HG03457 (cell line): ENCODE measurements around the gene PARD3B.

Experiments
- ATAC-seq: cut with Tn5 transposase; IDR thresholded peaks from one replicate; pipeline ENCODE4 v1.9.1; 2021; ENCODE audit warnings: moderate number of reproducible peaks; ENCODE audit not compliant: unreplicated experiment

PARD3B gene

DNA sequence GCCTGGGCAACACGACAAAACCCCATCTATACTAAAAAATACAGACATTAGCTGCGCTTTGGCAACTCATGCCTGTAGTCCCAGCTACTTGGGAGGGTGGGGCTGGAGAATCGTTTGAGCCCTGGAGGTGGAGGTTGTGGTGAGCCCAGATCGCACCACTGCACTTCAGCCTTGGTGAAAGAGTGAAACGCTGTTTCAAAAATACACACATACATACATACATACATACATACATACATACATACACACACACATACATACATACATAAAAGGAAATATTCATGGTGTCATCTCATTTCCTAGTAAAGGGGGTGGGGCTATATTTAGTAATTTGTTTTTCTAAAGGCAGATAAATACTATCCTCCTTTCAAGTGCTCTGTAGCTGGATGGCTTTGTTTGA, 205.1 kb downstream of the PARD3B start:
- no peak for ATAC-seq

DNA sequence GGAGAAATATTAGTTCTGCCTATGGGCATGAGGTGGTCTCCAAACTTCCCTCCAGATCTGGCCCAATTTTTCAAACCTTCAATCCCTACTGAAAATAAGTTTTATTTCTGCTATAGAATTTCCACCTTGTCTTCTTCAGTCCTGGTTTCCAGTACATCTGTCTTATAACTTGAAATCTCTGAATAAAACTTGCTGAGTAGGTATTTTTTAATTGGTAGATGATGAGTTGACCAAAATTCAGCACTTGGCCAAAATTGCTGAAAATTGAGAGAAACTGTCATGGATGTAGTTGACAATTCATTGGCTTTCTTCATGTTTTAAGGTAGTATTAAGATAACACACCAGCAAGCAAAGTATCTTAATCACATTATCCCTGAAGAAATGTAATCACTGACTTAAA, 206.2 kb downstream of the PARD3B start:
- ATAC-seq, result no peak

DNA sequence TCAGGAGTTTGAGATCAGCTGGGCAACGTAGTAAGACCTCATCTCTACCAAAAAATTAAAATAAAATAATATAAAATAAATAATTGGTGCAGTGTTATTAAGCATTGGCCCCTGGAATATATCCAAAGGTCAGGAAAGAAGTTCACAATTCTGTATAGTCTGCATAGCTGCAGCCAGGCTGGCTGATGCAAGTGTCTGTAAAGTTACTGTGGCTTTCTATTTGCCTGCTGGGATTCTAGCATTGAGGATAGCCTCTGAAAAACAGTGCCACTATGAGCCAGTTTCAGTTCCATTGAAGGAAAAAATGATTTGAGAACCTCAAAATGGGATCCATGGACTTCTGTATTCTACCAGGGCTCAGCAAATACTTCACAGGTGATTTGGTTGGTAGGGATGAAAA, 208.6 kb downstream of the PARD3B start:
- no peak for ATAC-seq

DNA sequence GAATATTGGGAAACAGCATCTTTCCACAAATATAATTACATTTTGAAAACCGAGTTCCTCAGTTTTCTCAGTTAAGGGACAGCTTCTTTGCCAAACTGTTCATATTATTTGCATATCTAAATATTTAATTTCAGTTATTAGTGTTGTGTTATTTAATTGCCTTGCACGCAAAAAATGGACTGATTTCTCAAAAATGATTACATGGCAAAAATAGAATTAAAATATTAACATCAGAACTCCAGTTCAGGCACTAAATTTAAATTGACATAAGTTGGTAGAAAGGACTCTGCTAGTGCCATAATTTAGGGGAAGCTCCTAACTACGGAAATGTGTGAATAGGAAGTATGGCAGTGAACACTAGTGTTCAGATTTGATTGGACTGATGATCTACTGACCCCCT, 209.6 kb downstream of the PARD3B start:
- ATAC-seq, result no peak

DNA sequence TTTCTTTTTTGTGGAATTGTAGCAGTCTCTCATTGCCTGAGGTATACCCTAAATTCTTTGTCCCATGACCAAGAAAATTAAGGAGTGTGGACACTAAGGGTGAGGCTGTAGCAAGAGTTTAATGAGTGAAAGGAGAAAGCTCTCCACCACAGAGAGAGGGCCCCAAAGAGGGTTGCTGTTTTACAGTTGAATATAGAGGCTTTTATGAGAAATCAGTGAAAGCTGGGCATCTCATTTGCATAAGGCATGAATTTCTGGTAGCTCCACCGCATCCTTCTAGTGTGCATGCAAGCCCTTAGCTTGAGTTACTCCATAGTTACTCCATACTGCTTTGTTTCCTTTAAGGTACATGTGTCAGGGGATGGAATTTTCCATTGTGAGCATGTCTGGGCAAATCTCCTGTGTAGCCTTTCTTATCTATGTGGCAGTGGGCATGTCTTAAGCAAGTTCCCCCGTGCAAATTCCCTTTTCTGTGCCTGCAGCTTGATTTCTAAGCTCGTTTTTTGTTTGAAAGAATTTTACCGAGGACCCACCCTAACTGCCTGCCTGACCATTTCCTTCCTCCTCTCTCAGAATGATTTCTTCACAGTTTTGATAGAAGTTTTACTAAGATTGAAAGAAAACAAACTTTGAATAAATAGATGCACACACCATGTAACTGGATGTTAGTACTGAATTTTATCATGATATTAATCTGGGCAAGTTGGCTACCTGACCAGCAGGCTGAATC, 218.9 kb downstream of the PARD3B start:
- no peak for ATAC-seq

DNA sequence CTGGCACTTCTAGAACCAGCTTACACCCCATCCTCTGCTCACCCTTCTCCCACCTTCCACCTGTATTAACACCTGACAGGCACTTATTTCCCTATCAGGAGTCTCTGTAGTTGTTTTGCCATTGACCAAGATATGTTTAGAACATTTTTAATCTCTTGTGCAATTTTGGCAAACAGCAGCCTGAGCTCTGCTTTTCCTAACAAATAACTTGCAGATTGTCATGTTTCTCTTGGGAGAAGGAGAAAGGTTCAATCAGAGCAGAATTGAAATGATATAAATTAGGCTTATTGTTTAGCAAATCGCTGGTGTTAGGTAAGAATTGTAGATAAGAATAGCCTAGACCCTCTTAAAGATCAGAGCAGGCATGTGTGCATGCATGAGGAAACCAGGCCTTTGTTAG, 225.5 kb downstream of the PARD3B start:
- no peak for ATAC-seq

DNA sequence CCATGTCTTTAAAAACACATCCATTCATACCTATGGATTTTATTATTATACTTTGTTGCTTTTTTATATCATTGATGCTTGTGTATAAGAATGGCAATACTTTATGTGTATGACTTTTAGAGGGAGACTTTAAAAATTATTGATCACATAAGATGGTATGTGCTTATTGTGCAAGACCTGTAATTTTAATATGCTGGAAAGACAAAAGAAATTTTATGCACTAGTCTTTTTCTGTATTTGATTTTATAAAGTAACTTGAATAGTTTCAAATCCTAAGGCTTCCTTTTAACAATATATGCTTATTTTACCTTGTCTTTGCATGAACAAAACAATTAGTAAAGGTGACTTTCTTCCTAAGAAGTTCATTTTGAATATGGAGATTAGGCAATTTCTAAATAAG, 226.4 kb downstream of the PARD3B start:
- ATAC-seq, result no peak

DNA sequence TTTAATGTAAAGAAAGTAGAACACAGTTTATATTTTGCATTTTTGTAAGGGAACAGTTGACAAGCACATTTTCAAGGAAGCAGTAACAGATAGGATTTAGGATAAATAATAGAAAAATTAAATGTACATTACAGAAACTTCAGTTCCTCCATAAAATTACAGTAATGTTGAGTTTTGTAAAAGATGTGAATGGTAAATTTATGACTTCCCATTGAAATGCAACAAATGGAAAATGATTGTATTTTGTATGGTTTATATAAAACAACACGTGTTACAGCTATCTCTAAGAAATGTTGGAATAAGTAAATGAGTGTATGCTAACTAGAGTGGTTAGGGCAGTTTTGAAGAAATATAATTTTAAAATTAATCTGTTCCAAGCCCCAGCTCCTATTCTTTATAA, 227.3 kb downstream of the PARD3B start:
- ATAC-seq, result no peak

DNA sequence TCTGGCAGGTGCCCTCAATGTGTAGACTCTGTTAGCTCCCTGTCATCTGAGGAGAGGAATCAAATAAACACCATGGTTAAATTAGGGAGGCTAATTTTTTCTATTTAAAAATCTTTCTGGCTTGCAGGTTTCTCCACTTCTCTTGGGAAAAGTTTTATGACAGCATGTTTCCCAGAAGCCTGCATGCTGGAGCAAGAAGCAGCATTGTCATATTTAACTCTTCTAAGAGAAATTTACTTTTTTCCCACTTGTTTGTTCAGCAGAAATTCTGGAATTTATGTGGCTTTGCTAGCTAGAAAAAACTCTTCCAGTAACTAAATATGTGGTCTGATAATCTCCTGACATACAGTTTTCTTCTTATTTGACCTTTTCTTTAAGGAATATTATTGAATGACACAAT, 230.5 kb downstream of the PARD3B start:
- ATAC-seq, result no peak

DNA sequence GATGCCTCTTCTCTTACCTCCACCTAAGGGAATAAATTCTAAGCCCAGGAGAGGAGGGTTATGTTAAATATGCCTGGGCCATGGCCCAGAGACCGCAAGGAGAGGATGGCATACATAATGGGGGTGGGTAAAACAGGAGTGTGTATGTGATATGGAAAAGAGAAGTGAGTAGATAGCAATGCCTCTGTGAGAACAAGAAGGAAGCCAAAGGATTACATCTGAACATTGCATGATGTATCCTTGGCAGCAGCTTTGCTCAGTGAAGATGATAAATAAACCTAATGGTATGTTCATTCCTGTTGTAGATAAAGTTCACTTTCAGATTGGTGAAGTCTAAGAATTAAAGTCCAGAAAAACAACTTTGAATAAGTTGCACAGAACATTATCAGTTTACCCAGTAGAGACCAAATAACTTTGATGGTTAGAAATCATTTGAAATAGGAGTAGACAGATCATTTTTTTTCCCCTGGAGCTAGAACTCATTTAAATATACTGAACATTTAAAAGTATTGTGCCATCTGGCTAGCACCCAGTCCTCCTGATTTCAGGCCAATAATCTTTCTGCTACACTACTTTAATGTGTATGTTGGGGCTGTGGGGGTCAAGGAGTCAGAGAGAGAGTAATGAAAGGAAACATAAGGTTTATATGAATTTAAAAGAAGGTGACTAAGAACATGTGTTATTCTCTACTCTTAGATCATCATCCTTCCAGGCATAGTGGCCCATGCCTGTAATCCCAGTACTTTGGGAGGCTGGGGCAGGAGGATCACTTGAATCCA, 231.7 kb downstream of the PARD3B start:
- no peak for ATAC-seq

DNA sequence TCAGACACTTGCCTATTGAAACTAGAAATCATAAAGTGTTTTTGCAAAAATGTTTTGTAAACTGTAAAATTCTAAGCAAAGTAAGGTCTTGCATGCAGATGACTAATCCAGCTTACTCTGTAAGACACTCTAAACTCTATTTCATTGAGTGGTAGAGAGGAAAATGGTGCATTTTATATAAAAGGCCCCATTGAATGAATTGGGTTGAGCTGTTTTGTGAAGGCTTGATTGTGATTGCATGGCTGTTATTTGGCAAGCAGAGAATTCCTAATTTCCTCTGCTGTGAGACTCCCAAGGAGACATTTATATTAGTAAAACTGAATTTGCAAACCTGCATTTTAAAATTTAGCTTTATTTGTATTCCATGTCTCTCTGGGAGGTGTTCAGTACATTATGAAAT, 234.5 kb downstream of the PARD3B start:
- ATAC-seq, result no peak

DNA sequence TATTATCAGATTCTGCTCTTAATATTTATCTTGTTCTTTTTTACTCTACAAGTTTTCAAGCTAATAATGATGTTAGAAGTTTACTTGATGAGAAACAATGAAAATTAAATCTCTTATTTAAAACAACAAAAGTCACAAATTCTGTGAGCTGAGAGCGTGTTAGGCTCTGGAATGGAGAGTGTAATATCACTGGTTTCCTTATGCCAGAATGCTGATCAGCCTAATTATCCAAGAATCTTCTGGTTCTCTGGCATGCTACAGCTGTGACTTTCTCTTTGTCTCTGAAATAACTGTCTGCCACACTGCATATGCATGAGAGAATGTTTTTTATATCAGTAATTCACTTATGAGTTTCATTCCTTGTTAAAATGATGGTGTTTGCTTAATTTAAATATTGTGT, 236.7 kb downstream of the PARD3B start:
- no peak for ATAC-seq

DNA sequence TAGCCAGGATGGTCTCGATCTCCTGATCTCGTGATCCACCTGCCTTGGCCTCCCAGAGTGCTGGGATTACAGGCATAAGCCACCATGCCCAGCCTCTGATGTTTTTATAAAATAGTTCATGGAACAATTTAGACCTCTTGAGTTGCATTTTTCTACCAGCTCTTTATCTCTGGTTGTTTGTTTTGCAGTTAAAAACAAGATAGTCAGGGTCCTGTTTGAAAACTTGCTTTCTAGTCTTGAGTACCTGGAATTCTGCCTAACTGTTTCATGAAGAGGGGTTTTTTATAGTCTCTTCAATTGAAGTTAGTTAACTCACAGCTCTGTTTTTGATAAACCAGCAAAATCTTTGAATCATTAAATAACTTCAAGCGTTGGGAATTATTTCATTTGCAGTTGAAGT, 244.8 kb downstream of the PARD3B start:
- ATAC-seq, result no peak

DNA sequence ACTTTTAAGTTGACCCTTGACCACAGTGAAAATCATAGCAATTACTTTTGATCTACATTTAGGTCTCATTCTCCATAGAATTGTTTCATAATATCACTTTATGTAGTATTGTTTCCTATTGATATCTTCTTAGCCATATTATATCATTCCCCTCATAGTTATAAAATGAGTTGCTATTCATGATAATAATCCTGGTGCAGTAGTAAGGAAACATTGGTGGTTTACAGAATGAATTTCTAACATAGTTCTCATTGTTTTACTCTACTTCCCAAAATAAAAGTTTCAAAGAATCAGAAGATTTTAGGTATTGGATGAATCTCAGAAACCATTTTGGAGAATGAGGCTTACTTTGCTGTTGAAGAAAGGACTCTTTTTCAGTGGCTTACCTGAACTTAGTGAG, 246.0 kb downstream of the PARD3B start:
- no peak for ATAC-seq

DNA sequence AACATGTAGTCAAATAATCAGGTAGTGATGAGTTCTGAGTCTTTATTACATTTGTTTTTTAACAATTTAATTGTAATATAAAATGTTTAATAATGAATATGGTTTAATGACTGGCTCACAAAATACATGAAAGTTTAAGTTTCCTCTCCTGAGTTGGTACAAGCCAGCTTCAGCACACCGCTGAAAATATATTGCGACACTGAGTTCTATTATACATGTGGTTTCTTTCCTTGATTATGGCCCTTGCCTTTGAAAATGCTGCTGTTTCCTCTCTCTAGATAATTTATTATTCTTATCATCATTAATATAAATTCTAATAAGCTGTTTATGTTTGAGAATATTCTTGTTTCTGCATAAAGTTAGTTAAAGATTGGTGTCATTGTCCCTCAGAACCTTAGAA, 249.3 kb downstream of the PARD3B start:
- ATAC-seq, result no peak

DNA sequence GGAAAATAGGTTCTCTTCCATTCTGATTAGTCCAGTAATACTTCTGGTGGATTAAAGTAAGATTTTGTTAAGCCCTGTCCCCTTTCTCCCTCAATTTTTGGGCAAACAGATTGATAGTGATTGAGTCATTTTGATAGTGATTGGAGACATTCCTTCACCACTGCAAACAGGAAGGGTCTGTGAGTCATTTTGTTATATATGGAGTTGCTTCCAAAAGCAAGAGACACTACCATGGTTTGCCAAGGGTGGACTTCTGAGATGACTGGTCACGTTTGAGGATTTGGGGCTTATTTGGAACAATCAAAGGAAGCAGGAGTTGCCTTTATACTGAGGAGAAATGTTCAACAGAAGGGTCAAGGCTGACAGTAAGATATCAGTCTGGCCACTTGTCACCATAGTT, 249.9 kb downstream of the PARD3B start:
- ATAC-seq, result no peak

DNA sequence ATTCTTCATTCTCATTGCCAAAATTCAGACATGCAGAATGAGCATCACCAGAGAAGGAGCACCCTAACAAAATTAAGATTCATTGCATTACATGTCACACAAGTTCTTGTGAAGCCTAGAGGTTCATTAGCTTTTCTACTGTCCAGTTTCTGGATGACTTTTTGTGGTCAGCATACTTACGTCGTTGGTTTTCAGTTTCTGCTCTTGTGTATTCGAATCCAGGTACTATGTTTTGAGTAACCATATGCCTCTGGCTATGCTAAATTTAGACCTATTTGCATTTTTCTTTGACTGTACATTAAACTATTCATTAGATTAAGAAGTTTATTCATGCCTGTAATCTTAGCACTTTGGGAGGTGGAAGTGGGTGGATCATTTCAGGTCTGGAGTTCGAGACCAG, 251.3 kb downstream of the PARD3B start:
- ATAC-seq, result no peak

DNA sequence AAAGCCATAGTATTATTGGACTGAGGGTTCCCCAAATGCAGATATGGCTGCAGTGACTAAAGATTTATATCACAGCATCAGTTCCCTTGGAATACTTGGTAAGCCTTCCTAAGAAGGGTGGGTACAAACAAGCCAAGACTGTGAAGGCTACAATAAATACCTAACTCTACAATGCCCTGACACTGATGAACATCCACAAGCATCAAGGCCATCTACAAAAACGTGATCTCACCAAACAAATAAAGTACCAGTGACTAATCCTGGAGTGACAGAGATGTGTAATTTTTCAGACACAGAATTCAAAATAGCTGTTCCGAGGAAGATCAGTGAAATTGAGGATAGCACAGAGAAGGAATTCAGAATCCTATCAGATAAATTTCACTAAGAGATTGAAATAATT, 254.5 kb downstream of the PARD3B start:
- no peak for ATAC-seq

DNA sequence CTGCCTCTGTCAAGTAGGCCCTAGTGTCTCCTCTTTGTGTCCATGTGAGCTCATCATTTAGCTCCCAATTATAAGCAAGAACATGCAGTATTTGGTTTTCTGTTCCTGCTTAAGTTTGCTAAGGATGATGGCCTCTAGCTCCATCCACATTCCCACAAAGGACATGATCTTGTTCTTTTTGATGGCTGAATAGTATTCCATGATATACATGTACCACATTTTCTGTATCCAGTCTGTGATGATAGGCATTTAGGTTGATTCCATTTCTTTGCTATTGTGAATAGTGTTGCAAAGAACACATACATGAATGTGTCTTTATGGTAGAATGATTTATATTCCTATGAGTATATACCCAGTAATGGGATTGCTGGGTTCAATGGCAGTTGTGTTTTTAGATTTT, 263.2 kb downstream of the PARD3B start:
- ATAC-seq, result no peak

DNA sequence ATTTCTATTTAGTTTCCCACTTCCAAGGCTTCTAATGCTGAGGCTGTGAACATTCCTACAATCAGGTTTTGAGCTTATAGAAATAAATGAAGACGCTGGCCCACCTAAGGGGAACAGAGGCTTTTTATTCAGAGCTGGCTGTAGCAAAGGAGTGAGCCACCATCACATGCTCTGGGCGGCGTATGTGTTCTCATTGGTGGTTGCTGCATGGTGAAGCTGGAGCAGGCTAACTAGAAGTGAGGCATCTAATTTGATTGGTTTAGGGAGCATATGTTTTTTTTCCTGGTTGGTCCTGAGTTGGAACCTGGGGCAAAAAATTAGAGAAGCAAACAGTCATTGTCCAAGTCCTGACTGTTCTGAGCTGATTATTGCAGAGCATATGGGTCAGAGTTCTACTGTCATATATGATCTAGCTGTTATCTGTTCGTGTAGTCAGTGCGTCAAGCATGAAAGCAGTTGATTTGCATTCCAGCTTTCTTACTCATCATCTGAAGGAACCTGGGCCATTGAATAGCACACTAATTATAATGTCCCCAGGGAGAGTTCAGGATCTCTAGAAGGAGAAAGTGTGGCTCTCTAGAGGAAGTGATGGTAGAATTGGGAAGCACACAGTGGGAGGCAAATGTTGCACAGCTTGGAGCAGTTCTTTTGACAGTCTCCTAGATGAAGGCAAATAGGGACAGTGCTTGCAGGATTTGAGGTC, 279.6 kb downstream of the PARD3B start:
- no peak for ATAC-seq

DNA sequence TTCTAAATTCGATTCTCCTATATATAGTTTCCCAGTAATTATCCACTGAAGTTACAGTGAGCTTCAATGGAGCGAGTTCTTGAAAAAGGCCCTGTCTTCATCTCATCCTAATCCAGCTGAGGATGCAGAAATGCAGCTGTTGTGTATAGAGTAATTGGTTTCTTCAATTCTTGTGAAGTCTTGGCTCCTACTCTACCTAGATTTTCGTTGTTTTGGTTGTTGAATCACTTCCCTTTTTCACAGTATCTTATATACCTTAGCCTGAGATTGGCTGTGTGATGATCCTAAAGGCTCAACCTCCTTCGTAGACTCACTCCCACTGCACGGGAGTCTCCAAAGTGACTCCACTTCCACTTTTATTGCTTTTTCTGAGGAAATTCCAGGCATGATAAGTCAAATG, 280.4 kb downstream of the PARD3B start:
- ATAC-seq, result no peak
